Measurements from ENCODE around the gene ITPR1.

Gene ITPR1

GRCh38 chr3:4825436-4826236, 332.5 kb downstream of the ITPR1 start:
- in situ Hi-C loops (cut with HindIII; ENCODE audit: low pct_ligation_motif_present, low sequenced_read_pairs): no loop called here
- Histone ChIP-seq H3K27me3 (replicated peaks) (no peaks in the 10 kb centered on the region), H3K27ac (no peak overlapping the region), H3K36me3 (replicated peaks) (no peaks in the 10 kb centered on the region), H3K4me3 (ENCODE audit: low read depth, low read length) (no peak overlapping the region)
- no peak for TF ChIP-seq CTCF (IDR thresholded peaks at IDR 0.05; ENCODE audit: low read depth, low read length, missing control alignments)
- no peak for DNase-seq

- Histone ChIP-seq H3K27ac (no peak overlapping the region), H3K4me3 (ENCODE audit: low read depth, low read length) (no peak overlapping the region), H3K36me3 (replicated peaks) (no peaks in the 10 kb centered on the region), H3K27me3 (replicated peaks) (no peaks in the 10 kb centered on the region)
- DNase-seq: no peak
- TF ChIP-seq CTCF (IDR thresholded peaks at IDR 0.05; ENCODE audit: low read depth, low read length, missing control alignments): no peak
- in situ Hi-C loops (cut with HindIII; ENCODE audit: low pct_ligation_motif_present, low sequenced_read_pairs): no loop called here
Observed at GRCh38 chr3:4826237-4827100, 333.3 kb downstream of the ITPR1 start.

- no peak for TF ChIP-seq CTCF (IDR thresholded peaks at IDR 0.05; ENCODE audit: low read depth, low read length, missing control alignments)
- Histone ChIP-seq H3K36me3 (replicated peaks) (no peaks in the 10 kb centered on the region), H3K27me3 (replicated peaks) (no peaks in the 10 kb centered on the region), H3K4me3 (ENCODE audit: low read depth, low read length) (no peak overlapping the region), H3K27ac (no peak overlapping the region)
- DNase-seq: no peak
- in situ Hi-C loops (cut with HindIII; ENCODE audit: low pct_ligation_motif_present, low sequenced_read_pairs): no loop called here
Observed at GRCh38 chr3:4827767-4828166, 334.6 kb downstream of the ITPR1 start.

GRCh38 chr3:4828279-4829030, 335.3 kb downstream of the ITPR1 start:
- Histone ChIP-seq H3K4me3 (ENCODE audit: low read depth, low read length) (no peak overlapping the region), H3K27ac (no peak overlapping the region), H3K27me3 (replicated peaks) (no peaks in the 10 kb centered on the region), H3K36me3 (replicated peaks) (no peaks in the 10 kb centered on the region)
- no peak for DNase-seq
- no peak for TF ChIP-seq CTCF (IDR thresholded peaks at IDR 0.05; ENCODE audit: low read depth, low read length, missing control alignments)
- in situ Hi-C loops (cut with HindIII; ENCODE audit: low pct_ligation_motif_present, low sequenced_read_pairs): no loop called here

- no peaks in the 10 kb centered on the region for H3K27me3 ChIP-seq (replicated peaks)
- DNase-seq: no peak
- TF ChIP-seq CTCF (IDR thresholded peaks at IDR 0.05; ENCODE audit: low read depth, low read length, missing control alignments): no peak
- H3K27ac ChIP-seq: no peak overlapping the region
- in situ Hi-C loops (cut with HindIII; ENCODE audit: low pct_ligation_motif_present, low sequenced_read_pairs): no loop called here
- no peaks in the 10 kb centered on the region for H3K36me3 ChIP-seq (replicated peaks)
- H3K4me3 ChIP-seq (ENCODE audit: low read depth, low read length): no peak overlapping the region
Observed at GRCh38 chr3:4829031-4829394, 335.9 kb downstream of the ITPR1 start.
